A204.1 (cell line): ENCODE measurements around the gene PAPLN.

Experiments used
- FAIRE-seq: peaks from 2 replicates; lab custom pipeline; 2012; peaks lifted over from hg19 to GRCh38; lab: Jason Lieb, UNC

Gene PAPLN

DNA sequence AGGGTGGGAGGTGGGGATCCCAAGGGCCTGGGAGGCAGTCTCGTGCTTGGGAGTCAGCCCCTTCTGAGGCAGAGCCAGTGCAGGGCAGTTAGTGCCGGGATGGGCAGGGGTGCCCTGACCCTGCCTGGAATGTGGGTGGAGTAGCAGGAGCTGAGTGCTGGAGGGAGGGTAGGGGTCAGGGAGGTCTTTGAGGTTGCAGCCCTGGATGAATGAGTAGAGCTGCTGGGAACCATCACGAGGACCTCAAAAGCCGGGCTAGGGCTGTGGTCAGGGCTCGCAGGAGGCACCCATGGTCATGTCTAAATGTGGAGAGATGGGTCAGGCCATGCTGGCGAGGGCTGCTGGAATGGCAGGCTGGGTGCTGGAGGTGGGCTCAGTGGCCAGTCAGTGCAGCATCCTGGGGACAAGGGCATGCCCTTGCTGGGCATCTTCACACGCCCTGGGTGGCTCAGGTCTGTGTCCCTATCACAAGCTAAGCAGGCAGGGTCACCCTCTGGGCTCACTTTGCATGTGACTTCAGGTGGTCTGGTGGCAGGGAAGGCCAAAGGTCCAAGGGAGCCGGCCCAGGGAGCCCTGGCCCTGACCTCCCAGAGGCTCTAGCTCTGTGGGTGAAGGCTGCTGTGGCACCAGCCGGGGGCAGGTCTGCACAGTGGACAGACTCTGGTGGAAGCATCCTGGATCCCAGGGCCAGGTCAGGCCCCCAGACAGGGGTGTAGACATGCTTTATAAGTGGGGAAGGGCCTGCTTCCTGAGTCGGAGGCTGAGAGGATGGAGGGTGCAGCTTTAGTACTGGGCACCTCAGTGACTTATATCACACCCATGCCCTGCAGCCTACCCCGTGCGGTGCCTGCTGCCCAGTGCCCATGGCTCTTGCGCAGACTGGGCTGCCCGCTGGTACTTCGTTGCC, 24.5 kb downstream of the PAPLN start:
- no peak for FAIRE-seq

DNA sequence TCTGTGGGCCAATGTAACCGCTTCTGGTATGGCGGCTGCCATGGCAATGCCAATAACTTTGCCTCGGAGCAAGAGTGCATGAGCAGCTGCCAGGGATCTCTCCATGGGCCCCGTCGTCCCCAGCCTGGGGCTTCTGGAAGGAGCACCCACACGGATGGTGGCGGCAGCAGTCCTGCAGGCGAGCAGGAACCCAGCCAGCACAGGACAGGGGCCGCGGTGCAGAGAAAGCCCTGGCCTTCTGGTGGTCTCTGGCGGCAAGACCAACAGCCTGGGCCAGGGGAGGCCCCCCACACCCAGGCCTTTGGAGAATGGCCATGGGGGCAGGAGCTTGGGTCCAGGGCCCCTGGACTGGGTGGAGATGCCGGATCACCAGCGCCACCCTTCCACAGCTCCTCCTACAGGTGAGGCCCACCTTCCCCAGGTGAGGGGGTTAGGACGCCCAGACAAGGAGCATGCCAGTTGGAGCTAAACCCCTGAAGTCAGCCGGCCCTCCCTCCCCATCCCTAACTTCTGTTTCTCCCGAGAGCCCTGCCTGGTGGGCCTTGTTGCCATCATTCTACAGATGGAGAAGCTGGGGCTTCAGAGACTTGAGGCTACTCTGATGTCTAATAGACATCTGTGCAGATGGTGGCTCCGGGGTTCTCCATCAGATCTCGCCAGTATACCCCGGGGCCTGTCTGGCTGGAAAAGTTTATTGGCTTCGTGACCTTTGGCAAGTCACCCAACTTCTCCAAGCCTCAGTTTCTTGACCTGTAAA, 25.3 kb downstream of the PAPLN start:
- no peak for FAIRE-seq

DNA sequence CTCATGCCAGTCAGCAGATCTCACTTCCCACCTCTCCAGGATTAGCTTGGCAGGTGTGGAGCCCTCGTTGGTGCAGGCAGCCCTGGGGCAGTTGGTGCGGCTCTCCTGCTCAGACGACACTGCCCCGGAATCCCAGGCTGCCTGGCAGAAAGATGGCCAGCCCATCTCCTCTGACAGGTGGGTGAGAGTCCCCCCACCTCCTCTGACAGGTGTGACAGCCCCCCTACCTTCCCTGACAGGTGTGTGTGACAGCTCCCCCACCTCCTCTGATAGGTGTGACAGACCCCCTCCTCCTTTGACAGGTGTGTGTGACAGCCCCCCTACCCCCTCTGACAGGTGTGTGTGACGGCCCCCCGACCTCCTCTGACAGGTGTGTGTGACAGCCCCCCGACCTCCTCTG, 26.3 kb downstream of the PAPLN start:
- no peak for FAIRE-seq

DNA sequence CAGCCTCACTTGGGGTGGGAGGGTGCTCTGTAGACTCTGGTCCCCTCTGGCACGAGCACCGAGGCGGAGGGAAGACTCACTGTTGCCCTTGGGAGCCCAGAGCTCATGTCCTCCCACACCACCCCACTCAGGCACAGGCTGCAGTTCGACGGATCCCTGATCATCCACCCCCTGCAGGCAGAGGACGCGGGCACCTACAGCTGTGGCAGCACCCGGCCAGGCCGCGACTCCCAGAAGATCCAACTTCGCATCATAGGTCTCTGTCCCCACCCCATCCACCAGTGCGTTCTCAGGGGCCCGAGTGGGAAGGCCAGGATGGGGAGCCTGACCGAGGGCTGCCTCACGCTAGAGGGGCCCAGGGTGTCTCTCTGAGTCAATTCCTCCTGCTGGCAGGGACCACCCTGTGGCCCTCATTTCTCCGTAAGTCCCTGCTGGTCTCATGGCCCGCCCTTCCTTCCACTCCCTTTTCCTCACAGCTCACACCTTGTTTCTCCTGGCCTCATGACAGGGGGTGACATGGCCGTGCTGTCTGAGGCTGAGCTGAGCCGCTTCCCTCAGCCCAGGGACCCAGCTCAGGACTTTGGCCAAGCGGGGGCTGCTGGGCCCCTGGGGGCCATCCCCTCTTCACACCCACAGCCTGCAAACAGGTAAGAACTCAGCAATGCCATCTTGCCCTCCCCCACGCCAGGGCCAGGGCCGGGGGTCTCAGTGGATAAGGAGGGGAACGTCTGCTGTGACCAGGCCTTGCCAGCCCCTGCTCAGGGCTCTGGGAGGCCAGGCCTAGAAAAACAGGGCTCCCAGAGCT, 27.0 kb downstream of the PAPLN start:
- no peak for FAIRE-seq

DNA sequence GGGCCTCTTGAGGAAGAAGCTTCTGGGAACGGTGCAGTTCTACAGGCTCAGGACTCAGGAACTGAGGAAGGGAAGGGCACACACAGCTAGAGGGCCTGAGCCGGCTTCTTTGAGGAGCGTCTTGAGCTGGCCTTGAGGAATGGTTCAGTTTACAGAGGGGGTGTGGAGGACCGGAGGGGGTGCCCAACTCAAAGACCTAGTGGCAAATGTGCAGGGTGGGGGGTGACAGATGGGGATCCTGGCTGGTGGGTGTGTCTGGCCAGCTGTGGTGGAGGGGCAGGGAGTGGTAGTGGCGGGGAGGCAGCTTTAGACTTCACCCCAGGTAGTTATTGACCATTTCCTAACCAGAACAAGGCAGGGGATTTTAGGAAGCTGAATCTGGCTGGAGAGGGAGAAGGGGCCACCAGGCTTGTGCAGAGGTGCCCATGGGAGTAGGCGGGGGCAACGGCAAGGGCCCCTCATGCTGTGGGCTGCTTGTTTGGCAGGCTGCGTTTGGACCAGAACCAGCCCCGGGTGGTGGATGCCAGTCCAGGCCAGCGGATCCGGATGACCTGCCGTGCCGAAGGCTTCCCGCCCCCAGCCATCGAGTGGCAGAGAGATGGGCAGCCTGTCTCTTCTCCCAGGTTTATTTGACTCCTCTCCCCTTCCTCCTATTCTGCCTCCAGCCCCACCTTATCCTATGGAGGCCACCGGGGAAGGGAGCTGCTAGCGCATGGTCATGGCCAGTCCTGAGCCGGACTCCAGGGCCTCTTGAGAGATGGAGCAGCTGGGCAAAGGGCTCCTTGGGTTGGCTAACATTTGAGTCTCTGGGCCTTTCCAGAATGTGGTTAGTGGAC, 27.8 kb downstream of the PAPLN start:
- no peak for FAIRE-seq

DNA sequence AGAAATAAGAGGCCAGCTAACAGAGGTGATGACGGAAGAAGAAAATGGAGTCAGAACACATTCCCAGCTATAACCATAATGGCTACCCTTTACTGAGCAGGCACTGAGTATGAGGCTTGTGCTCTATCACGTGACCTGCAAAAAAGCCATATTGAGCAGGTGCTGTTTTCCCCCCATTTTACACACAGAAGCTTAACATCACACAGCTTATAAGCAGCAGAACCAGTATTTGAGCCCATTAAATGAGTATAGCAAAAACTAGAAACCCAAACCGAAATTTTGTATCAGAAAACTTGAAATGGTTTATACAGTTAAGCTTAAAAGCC, 28.4 kb downstream of the PAPLN start:
- no peak for FAIRE-seq

DNA sequence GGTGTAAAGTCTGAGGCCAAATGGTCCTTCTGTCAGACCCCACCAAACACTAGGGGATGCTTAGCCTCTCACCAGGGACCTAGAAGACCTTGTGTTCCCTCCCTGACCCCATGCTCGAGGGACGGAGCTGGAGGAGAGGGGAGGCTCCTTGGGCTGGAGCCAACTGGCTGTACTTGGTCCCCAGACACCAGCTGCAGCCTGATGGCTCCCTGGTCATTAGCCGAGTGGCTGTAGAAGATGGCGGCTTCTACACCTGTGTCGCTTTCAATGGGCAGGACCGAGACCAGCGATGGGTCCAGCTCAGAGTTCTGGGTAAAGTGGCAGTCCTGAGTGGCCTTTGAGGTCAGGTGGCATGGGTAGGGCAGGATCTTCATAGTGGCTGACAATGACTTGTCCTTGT, 29.0 kb downstream of the PAPLN start:
- FAIRE-seq, result no peak

DNA sequence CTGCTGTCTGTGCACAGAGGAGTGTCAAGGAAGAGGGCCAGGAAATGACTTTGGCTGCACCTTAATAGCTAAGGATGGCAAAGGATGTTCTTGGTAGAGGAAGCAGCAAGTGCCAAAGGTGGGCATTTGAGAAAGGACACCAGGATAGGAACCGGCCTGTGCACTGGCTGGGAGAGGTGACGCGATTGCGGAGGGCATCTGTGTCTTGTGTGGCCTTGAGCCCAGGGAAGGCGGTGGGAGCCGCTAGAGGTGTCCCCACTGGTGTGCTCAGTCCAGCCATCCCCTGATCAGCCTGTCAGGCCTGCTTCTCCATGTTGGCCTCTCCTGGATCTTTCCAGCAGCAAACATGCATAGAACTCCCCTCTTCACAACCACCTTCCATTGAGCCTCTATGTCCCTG, 30.2 kb downstream of the PAPLN start:
- no peak for FAIRE-seq

DNA sequence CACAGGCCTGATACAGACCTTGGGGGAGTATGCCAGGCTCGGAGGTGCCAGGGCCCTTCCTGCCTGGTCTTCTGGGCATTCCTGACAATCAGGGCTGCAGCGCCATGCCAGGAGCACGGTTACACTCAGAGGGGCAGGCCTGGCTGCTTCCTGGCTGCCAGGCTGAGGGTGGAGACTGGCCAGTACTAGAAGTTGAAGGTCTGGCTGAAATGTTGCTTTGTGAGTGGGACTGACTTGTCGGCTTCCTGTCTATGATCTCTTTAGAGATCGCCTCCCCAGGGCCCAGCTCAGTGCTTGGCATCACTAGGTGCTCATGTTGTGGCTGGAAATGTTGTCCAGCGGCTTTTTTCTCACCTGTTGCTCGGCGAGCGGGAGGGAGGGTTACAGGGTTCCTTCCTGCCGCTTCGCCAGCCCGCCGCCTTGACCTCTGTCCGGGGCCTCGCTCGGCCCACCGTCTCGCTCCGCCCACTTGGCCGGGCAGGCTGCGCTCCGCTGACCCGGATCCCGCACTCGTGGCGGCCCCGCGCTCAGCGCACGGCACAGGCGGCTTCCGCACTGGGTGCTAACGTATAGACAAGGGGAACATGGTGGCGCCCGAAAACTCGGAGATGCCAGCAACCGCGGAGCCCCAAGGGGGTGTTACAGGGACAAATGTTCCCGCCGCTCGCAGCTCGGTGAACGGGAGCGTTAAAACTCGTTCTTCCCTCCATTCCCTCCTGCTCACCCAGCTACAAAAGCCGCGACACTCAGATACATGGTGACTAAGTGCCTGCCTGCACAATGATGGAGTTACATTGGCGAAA, 32.6 kb downstream of the PAPLN start:
- no peak for FAIRE-seq

DNA sequence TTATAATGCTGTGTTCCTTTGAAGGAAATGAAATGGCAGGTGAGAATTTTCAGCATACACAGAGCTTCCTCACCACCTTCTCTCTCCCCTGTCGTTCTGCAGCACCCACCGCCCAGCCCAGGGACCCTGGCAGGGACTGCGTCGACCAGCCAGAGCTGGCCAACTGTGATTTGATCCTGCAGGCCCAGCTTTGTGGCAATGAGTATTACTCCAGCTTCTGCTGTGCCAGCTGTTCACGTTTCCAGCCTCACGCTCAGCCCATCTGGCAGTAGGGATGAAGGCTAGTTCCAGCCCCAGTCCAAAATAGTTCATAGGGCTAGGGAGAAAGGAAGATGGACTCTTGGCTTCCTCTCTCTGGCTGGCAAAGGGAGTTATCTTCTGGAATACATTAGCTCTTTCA, 35.1 kb downstream of the PAPLN start:
- FAIRE-seq, result no peak

DNA sequence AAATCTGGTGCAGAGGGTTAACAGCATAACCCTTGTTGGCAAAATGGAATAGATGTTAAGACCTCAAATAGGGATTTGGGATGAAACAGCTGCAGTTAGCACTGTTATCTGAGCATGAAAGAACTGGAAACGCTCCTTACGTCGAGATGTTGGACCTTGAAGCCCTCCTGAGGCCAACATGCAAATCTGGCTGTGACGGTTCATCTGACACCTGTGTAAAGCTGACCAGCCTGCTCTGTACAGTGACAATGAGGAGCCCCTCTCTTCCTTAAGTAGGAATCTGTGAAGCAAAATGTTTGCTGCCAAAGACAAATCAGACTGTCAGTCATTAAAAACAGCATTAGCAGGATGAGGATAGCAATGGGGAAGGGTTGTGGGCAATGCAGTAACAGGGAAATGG, 36.5 kb downstream of the PAPLN start:
- FAIRE-seq, result no peak

DNA sequence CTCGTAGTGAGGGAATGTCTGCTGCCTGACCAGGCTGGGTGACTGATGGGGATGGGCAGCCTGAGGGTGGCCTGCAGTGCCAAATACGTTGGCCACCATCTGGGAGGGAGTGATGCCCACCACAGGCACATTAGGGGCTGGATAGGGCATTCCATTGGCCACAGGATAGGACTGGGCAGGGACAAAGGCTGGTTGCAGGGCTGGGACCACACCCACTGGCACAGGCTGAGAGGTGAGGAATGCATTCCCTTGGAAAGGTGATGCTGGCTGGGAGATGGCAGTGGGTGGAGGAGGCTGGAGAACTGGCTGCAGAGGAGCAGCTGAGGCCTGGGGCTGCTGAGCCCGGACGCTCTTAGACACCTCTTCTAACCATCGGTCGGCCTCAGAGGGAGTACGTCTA, 39.5 kb downstream of the PAPLN start:
- FAIRE-seq, result no peak

DNA sequence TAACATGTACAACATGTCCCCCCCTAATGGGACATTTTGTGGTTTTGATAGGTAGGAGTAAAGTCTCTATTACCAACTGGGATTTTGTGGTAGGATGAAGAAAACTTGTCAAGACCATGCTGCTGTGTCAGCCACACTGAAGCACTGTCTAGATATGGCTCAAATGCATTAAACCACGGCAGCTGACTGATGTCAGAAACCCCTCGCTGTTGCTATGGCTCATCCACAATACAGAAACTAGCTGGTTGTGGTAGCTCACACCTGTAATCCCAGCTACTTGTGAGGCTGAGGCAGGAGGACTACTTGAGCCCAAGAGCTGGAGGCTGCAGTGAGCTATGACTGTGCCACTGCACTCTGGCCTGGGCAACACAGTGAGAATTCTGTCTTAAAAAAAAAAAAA, 40.1 kb downstream of the PAPLN start:
- no peak for FAIRE-seq

DNA sequence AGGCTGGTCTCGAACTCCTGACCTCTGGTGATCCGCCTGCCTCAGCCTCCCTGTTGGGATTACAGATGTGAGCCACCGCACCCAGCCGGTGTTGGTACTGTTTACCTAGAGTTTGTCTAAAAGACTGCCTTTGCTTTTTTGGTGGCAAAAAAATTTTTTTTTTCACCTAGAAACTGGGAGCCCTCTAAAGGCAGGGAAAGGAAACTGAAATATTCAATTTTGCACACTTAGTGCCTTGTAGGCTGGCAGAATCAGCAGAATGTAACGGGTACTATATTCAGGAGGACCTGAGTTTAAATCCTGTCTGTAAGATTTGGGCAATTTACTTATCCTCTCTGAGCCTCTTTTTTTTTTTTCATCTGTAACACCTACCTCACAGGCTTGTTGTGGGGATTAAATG, 43.6 kb downstream of the PAPLN start:
- no peak for FAIRE-seq

DNA sequence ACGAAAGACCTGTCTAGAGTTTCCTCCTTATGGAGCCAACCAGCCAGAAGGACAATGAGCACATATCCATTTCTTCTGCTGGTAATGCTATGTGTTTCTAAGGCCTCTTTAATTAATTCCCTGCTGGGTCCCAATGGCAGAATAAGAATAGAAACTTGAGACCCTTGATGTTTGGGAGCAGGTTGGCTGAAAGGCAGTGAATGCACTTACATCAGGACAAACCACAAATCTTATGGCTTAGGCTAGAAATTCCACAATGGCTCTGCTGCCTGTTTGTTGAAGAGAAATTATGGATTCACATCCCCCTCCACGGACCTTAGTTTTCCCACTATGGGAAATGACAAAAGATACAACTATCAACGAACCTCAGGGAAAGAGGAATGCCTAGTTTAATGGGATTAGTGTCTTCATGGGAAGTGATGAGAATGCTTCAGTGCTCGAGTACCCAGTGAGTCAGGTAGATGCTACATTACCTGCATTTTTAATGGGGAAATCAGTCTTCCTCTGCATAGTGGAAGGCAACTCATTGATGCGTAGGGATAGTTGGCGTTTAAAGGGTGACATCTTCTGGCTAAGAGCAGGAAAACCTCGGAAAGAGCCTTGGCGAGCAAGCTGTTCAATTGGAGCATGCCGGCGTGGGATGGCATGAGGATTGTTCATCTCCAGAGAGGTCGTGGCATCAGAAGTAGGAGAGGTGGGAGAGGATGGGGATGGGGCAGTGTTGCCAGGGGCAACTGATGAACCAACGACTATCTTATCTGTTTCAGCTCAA, 46.5 kb downstream of the PAPLN start:
- no peak for FAIRE-seq

DNA sequence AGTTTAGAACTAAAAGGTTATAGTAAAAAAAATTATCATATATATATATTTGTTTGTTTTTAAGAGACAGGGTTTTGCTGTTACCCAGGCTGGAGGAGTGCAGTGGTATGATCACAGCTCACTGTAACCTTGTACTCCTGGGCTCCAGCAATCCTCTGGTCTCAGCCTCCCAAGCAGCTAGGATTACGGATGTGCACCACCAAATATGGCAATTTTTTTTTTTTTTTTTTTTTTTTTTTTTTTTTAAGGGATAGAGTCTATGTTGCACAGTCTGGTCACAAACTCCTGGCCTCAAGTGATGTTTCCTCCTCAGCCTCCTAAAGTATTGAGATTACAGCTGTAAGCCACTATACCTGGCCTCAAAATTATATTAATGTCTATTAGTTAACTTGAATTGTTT, 48.7 kb downstream of the PAPLN start:
- FAIRE-seq, result no peak

DNA sequence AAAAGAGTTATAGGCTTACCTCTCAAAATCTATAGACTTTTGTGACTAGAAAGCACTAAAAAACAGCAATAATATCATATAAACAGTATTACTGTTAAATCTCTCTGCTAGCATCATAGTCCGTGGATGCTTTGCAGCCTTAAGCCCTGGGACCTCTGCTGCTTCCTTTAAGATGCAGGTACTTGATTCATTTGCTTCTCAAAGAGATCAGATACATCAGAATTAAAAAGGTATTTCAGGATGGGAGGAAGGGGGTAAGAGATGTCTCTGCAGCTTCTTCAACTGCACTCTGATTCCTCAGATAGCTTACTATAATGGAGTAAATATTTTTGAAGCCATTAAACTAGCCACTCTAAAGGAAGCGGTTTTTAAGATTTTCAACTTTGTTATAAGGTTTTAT, 49.3 kb downstream of the PAPLN start:
- FAIRE-seq, result no peak

DNA sequence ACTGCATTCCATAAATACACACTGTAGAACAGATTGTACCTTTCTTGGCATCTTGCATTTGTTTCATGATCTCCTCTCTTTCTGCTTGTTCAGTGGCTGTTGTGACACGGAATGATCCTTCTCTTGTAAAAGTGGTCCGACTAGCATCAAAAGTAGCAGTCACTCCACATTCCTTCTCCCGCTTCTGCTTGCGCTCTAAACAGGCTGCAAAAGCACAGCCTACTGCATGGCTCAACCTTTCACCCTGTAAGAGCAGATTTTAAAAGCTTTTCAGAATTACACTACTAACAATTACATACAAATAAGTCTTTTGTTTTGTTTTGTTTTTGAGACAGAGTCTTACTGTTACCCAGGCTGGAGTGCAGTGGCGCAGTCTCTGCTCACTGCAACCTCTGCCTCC, 49.8 kb downstream of the PAPLN start:
- no peak for FAIRE-seq

DNA sequence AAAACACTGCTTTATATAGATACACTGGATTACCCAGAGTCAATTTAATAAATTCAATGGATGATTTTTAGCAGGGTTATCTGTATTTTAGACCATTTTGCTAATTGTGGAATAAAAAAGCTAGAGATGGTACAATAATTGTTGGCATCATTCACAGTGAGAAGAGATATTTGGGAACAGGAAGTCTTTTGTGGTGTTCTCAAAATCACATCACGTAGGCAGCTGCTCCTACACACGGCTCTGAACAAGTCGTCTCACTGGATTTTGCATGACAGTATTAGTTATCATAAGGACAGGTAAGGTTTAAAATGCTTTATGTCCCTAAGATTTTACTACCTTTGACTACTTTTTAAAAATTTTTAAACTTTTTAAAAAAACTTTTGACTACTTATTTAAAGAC, 52.0 kb downstream of the PAPLN start:
- FAIRE-seq, result no peak

DNA sequence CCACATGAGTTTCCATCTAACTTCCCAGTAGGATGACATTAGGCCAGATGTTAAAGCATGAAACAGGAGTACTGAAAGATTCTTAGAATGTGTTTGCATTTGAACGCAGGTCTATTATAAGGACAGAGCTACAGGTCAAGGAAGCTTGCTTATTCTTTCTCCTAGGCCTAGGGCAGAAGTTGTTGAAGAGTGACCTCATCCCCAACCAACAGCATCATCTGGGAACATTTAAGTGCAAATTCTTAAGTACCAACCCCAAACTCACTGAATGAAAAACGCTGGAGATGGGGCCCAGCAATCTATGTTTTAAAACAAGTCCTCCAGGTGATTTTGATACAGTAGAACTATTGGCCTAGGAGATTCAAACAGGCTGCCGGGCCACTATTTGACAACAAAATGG, 52.4 kb downstream of the PAPLN start:
- no peak for FAIRE-seq

DNA sequence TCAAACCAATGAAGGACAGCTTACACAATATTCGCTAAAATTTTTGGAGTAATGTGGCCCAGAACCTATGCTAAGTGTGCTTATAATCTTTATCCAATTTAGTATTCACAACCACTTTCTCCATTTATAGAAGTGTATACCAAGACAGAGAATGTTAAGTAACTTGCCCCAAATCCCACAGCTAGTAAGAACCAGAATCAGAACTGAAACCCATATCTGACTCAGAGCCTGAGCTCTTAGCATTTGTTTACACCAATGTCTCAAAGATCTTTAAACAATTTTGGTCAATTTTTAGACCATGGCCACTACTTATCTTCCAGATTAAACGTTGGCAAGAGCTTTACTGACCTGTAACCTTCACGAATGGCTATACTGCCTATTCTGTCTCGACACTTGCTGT, 53.0 kb downstream of the PAPLN start:
- FAIRE-seq, result no peak
